IPS-18c (cell line): ENCODE data around the gene HEBP2.

Experiments used
- H3K4me3 ChIP-seq: 2 replicates; pipeline ENCODE4 v1.7.0; 2013; ENCODE audit warnings: low read depth, mild to moderate bottlenecking, low read length, moderate library complexity; ENCODE audit not compliant: insufficient read depth
- H3K9me3 ChIP-seq: one replicate; pipeline ENCODE4 v1.6.1; 2013; ENCODE audit warnings: mild to moderate bottlenecking, low read length, moderate library complexity; ENCODE audit not compliant: control insufficient read depth, insufficient read depth

The HEBP2 gene

GRCh38 chr6:138434096-138434495, 30.1 kb downstream of the HEBP2 start:
- no peak overlapping the region for H3K4me3 ChIP-seq
- H3K9me3 ChIP-seq = no peaks in the 10 kb centered on the region

- Histone ChIP-seq H3K9me3 (no peaks in the 10 kb centered on the region), H3K4me3 (no peak overlapping the region)
These were observed 30.9 kb downstream of the HEBP2 start for GRCh38 chr6:138434925-138435324.

GRCh38 chr6:138439546-138439945, 35.5 kb downstream of the HEBP2 start:
- Histone ChIP-seq H3K9me3 (no peaks in the 10 kb centered on the region), H3K4me3 (no peak overlapping the region)

- no peak overlapping the region for H3K4me3 ChIP-seq
- no peaks in the 10 kb centered on the region for H3K9me3 ChIP-seq
These were observed 36.3 kb downstream of the HEBP2 start for GRCh38 chr6:138440296-138440695.

GRCh38 chr6:138440758-138441357, 36.8 kb downstream of the HEBP2 start:
- H3K9me3 ChIP-seq = no peaks in the 10 kb centered on the region

GRCh38 chr6:138441965-138442364, 37.9 kb downstream of the HEBP2 start:
- H3K4me3 ChIP-seq = no peak overlapping the region
- no peaks in the 10 kb centered on the region for H3K9me3 ChIP-seq

More at GRCh38 chr6:138440758-138441357, 36.8 kb downstream of the HEBP2 start:
- H3K4me3 ChIP-seq = no peak overlapping the region

GRCh38 chr6:138442663-138443062, 38.6 kb downstream of the HEBP2 start:
- H3K4me3 ChIP-seq = no peak overlapping the region
- no peaks in the 10 kb centered on the region for H3K9me3 ChIP-seq

GRCh38 chr6:138443979-138444378, 40.0 kb downstream of the HEBP2 start:
- H3K9me3 ChIP-seq = no peaks in the 10 kb centered on the region
- H3K4me3 ChIP-seq = no peak overlapping the region

GRCh38 chr6:138446821-138447220, 42.8 kb downstream of the HEBP2 start:
- Histone ChIP-seq H3K9me3 (no peaks in the 10 kb centered on the region), H3K4me3 (no peak overlapping the region)

GRCh38 chr6:138450445-138450844, 46.4 kb downstream of the HEBP2 start:
- no peak overlapping the region for H3K4me3 ChIP-seq
- H3K9me3 ChIP-seq = no peaks in the 10 kb centered on the region

GRCh38 chr6:138451043-138451442, 47.0 kb downstream of the HEBP2 start:
- H3K4me3 ChIP-seq = no peak overlapping the region
- no peaks in the 10 kb centered on the region for H3K9me3 ChIP-seq

GRCh38 chr6:138454981-138455706, 51.1 kb downstream of the HEBP2 start:
- Histone ChIP-seq H3K9me3 (no peaks in the 10 kb centered on the region), H3K4me3 (no peak overlapping the region)

GRCh38 chr6:138455746-138456400, 51.9 kb downstream of the HEBP2 start:
- Histone ChIP-seq H3K4me3 (no peak overlapping the region), H3K9me3 (no peaks in the 10 kb centered on the region)

GRCh38 chr6:138456401-138456790, 52.4 kb downstream of the HEBP2 start:
- no peak overlapping the region for H3K4me3 ChIP-seq

GRCh38 chr6:138461647-138462046, 57.6 kb downstream of the HEBP2 start:
- Histone ChIP-seq H3K4me3 (no peak overlapping the region), H3K9me3 (no peaks in the 10 kb centered on the region)

More at GRCh38 chr6:138456401-138456790, 52.4 kb downstream of the HEBP2 start:
- no peaks in the 10 kb centered on the region for H3K9me3 ChIP-seq

GRCh38 chr6:138464085-138464484, 60.1 kb downstream of the HEBP2 start:
- Histone ChIP-seq H3K4me3 (no peak overlapping the region), H3K9me3 (no peaks in the 10 kb centered on the region)

- H3K9me3 ChIP-seq = no peaks in the 10 kb centered on the region
- H3K4me3 ChIP-seq = no peak overlapping the region
These were observed 61.1 kb downstream of the HEBP2 start for GRCh38 chr6:138465007-138465645.

- Histone ChIP-seq H3K9me3 (no peaks in the 10 kb centered on the region), H3K4me3 (no peak overlapping the region)
These were observed 63.9 kb downstream of the HEBP2 start for GRCh38 chr6:138467901-138468300.
